Gastroesophageal sphincter (tissue), 4 donors: ENCODE data around the gene NAA35. TPM values are rescaled to one million over a fixed set of nuclear protein-coding genes. Genes with fewer than 3 reads are reported as not detected.

Experiments used
- ATAC-seq: fragments of 150-250 bp; one replicate; pipeline ENCODE4 v1.9.1; 2016; ENCODE audit warnings: mild to moderate bottlenecking, moderate library complexity
- H3K27ac ChIP-seq, 4 donors: fragments of 200-600 bp; sonication (generic) in 3 of 4; 1 replicate in 3 of 4; 2 replicates in 1 of 4; pipeline ENCODE4 v1.5.1; 2016 to 2019
- H3K27me3 ChIP-seq: fragments of 200-600 bp; sonication (generic); one replicate; pipeline ENCODE4 v1.5.1; 2019
- H3K36me3 ChIP-seq, 2 donors: fragments of 200-600 bp; sonication (generic); one replicate each; pipeline ENCODE4 v1.5.1; 2019; ENCODE audit warnings: control low read depth in 1 of 2
- H3K4me1 ChIP-seq, 3 donors: fragments of 200-600 bp; sonication (generic); 1 replicate in 2 of 3; 2 replicates in 1 of 3; pipeline ENCODE4 v1.5.1; 2016 to 2019; ENCODE audit warnings: control low read depth in 2 of 3
- H3K4me3 ChIP-seq, 2 donors: fragments of 200-600 bp; sonication (generic); one replicate each; pipeline ENCODE4 v1.5.1; 2019; ENCODE audit warnings: mild to moderate bottlenecking in 1 of 2, moderate library complexity in 1 of 2
- H3K9me3 ChIP-seq, 3 donors: fragments of 200-600 bp; sonication (generic); one replicate each; pipeline ENCODE4 v1.5.1; 2017 to 2019; ENCODE audit warnings: control low read depth in 2 of 3
- EP300 ChIP-seq: sonication (generic); formaldehyde crosslinking; IDR thresholded peaks from one replicate; pipeline ENCODE4 v1.6.1; 2017; ENCODE audit warnings: antibody characterized with exemption, mild to moderate bottlenecking
- POLR2A ChIP-seq, 2 donors: fragments of 450-650 bp; IDR thresholded peaks; one replicate each; pipeline ENCODE4 v1.6.1; 2017; ENCODE audit warnings: antibody characterized with exemption in 2 of 2, mild to moderate bottlenecking in 2 of 2, moderate library complexity in 1 of 2
- POLR2AphosphoS5 ChIP-seq: sonication (generic); formaldehyde crosslinking; IDR thresholded peaks from one replicate; pipeline ENCODE4 v1.6.1; 2017; ENCODE audit warnings: antibody characterized with exemption
- WGBS, 2 donors: methylation state at CpG; one replicate each; pipeline ENCODE4 v1.1.5; 2018; ENCODE audit warnings: low coverage in 1 of 2; 5-methylcytosine and 5-hydroxymethylcytosine counted together
- total RNA-seq, 4 donors: library from RNA; depleted of rRNA; stranded (reverse); fragments of >200 nt; gene quantifications; one replicate each; pipeline ENCODE4 v1.1.0, GENCODE V29; 2016
- TF ChIP-seq, protein P1 (sequence below), 4 experiments: fragments of 200-600 bp in 2 of 4; fragments of 450-650 bp in 2 of 4; sonication (generic) in 1 of 4; IDR thresholded peaks; one replicate each; pipeline ENCODE4 v1.5.1; 2017 to 2019; ENCODE audit warnings: antibody characterized with exemption in 4 of 4, mild to moderate bottlenecking in 2 of 4, moderate library complexity in 2 of 4

Gene NAA35
- total RNA-seq, 4 donors from 2014 or later, result 20.0 to 23.7 (median 23.4) TPM

DNA sequence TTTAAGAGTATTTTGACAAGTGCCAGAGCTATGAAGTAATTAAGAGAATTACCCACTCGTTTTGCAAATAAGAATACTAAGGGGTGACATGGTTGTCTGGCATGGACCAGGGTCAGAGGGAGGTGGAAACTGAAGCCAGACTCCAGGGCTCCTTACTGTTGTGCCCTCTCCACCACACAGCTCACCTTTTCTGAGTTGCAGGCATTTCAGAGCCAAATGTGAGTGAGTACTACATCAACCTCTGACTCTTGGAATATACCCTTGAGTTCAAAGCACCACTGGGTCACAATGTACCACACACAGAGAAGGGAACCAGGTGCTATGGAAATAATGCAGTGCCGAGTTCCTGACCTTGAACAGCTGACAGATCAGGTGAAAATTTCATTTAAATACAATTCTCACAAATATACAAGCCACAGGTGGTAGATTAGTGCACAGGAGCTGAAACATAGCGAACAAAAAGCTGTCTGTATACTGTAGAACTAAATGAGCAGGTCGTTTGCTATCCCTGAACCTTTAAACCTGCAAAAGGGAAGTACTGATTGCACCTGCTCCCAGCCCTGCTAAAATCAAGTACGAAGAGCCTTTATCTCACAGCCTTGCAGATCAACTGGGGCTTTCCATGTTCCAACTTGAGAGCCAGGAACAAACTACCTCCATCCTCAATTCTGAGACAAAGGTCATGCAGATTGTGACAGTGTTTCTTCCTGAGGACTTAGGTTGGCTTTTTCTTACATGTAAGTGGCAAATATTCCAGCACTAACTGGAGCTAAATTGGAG is 101.4 kb downstream of the NAA35 start:
- Histone ChIP-seq H3K27ac (no peak overlapping the region), H3K36me3 (no peaks in the 10 kb centered on the region), H3K27me3 (no peaks in the 10 kb centered on the region), H3K9me3 (no peaks in the 10 kb centered on the region), H3K4me1 (peaks cover 0 to 9% (median 4%) of the 10 kb centered on the region in 3 donors), H3K4me3 (no peak overlapping the region)
- 68 to 85% methylated on average over 4 to 5 of the region's 5 CpGs for WGBS, 2 donors
- TF ChIP-seq, protein P1, sequence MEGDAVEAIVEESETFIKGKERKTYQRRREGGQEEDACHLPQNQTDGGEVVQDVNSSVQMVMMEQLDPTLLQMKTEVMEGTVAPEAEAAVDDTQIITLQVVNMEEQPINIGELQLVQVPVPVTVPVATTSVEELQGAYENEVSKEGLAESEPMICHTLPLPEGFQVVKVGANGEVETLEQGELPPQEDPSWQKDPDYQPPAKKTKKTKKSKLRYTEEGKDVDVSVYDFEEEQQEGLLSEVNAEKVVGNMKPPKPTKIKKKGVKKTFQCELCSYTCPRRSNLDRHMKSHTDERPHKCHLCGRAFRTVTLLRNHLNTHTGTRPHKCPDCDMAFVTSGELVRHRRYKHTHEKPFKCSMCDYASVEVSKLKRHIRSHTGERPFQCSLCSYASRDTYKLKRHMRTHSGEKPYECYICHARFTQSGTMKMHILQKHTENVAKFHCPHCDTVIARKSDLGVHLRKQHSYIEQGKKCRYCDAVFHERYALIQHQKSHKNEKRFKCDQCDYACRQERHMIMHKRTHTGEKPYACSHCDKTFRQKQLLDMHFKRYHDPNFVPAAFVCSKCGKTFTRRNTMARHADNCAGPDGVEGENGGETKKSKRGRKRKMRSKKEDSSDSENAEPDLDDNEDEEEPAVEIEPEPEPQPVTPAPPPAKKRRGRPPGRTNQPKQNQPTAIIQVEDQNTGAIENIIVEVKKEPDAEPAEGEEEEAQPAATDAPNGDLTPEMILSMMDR (IDR thresholded peaks at IDR 0.05), result no peak
- TF ChIP-seq POLR2AphosphoS5 (no peak), EP300 (no peak), POLR2A (IDR thresholded peaks at IDR 0.05) (no peak)
- no peak for ATAC-seq

DNA sequence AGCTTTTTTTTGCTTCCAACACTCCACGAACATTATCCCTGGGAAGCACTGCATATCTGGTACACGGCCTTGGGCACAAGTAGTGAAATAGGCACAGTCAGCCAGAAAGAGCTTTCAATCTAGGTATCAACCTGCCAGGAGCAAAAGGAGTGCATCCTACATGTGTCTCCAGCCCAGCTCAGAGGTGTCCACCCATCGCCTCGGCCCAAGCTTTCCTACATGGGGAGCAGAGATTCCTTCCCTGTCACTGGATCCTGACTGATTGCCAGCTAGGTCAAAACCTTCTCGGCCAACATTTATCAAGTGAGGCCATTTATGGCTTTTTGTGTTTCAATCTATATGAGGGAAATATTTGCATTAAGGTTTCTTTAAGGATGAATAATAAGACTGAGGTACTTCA is 102.6 kb downstream of the NAA35 start:
- Histone ChIP-seq H3K9me3 (no peaks in the 10 kb centered on the region), H3K4me1 (peaks cover 0 to 9% (median 4%) of the 10 kb centered on the region in 3 donors), H3K27ac (no peak overlapping the region), H3K36me3 (no peaks in the 10 kb centered on the region), H3K4me3 (no peak overlapping the region), H3K27me3 (no peaks in the 10 kb centered on the region)
- 90 to 92% methylated on average over 3 to 4 of the region's 5 CpGs for WGBS, 2 donors
- no peak for ATAC-seq
- TF ChIP-seq, protein P1 (IDR thresholded peaks at IDR 0.05), result no peak
- TF ChIP-seq POLR2AphosphoS5, result no peak
- TF ChIP-seq EP300, result no peak
- TF ChIP-seq POLR2A (IDR thresholded peaks at IDR 0.05), result no peak

GRCh38 chr9:86043999-86044398 is 103.1 kb downstream of the NAA35 start:
- WGBS, 2 donors, result 70 to 93% methylated on average over 2 to 4 of the region's 4 CpGs
- H3K4me3 ChIP-seq, result no peak overlapping the region
- H3K4me1 ChIP-seq, result peaks cover 0 to 9% (median 4%) of the 10 kb centered on the region in 3 donors
- ATAC-seq, result no peak
- no peaks in the 10 kb centered on the region for H3K36me3 ChIP-seq
- no peak for TF ChIP-seq EP300
- no peak for TF ChIP-seq POLR2AphosphoS5
- TF ChIP-seq, protein P1 (IDR thresholded peaks at IDR 0.05), result no peak
- TF ChIP-seq POLR2A (IDR thresholded peaks at IDR 0.05), result no peak
- H3K9me3 ChIP-seq, result no peaks in the 10 kb centered on the region
- H3K27me3 ChIP-seq, result no peaks in the 10 kb centered on the region
- no peak overlapping the region for H3K27ac ChIP-seq

GRCh38 chr9:86045654-86046053 is 104.7 kb downstream of the NAA35 start:
- no peaks in the 10 kb centered on the region for H3K9me3 ChIP-seq
- ATAC-seq, result no peak
- WGBS, 2 donors, result 79 to 96% methylated on average over 4 to 6 of the region's 6 CpGs
- H3K4me1 ChIP-seq, result peaks cover 0 to 9% (median 4%) of the 10 kb centered on the region in 3 donors
- no peaks in the 10 kb centered on the region for H3K36me3 ChIP-seq
- no peak overlapping the region for H3K4me3 ChIP-seq
- no peak overlapping the region for H3K27ac ChIP-seq
- no peaks in the 10 kb centered on the region for H3K27me3 ChIP-seq
- no peak for TF ChIP-seq POLR2A (IDR thresholded peaks at IDR 0.05)
- TF ChIP-seq POLR2AphosphoS5, result no peak

DNA sequence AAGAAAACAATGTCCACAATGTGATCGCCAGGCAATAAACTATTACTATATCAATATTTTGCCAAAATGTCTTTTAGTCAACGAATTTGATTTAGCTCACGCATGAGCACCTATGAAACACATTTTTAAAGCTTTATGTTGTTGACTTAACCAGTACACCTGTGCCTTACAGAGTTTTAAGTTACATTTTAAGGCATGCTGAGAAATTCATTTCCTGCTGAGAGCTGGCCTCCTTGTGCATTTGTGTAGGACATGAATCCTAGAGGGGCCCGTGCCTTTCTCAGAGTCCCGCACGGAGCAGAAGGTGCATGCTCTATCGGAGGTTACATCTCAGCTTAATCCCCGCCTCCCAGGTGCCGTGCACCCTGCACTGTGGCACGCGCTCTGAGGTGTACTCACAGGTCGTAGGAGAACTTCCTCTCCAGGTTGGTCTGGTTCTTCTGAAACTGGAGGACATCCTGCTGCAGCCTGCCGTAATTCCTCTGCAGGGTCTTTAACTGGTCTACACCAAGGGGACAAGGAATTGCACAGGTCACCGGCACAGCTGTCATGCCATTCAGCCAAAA is 105.2 kb downstream of the NAA35 start:
- Histone ChIP-seq H3K36me3 (no peaks in the 10 kb centered on the region), H3K27ac (no peak overlapping the region), H3K27me3 (no peaks in the 10 kb centered on the region), H3K4me3 (no peak overlapping the region), H3K4me1 (peaks cover 0 to 6% (median 4%) of the 10 kb centered on the region in 3 donors), H3K9me3 (no peaks in the 10 kb centered on the region)
- 86 to 91% methylated on average over 3 to 6 of the region's 14 CpGs for WGBS, 2 donors
- TF ChIP-seq, protein P1 (IDR thresholded peaks at IDR 0.05), result no peak
- ATAC-seq, result no peak
